ENCODE measurements around the gene LAMTOR1.

Gene LAMTOR1

GRCh38 chr11:72091292-72091691 is 11.8 kb downstream of the LAMTOR1 start:
- Histone ChIP-seq H3K9me3 (ENCODE audit: insufficient read depth, low read length, severe bottlenecking) (no peaks in the 10 kb centered on the region), H3K4me2 (ENCODE audit: insufficient read depth, low read length) (no peak overlapping the region), H3K36me3 (ENCODE audit: insufficient read depth, low read length) (peaks cover 50% of the 10 kb centered on the region), H2AFZ (ENCODE audit: low read depth, low read length) (no peak overlapping the region), H3K27me3 (ENCODE audit: insufficient read depth, low read length, poor library complexity) (no peaks in the 10 kb centered on the region), H3K4me3 (ENCODE audit: low read depth in 1 of 2, low read length in 2 of 2) (no peak overlapping the region), H4K20me1 (ENCODE audit: insufficient read depth, low read length) (no peaks in the 10 kb centered on the region), H3K79me2 (ENCODE audit: insufficient read depth, low read length) (no peaks in the 10 kb centered on the region), H3K9ac (ENCODE audit: low read depth, low read length) (no peak overlapping the region), H3K27ac (ENCODE audit: low read length) (no peak overlapping the region), H3K4me1 (ENCODE audit: insufficient read depth, low read length) (no peaks in the 10 kb centered on the region)
- TF ChIP-seq EZH2 (IDR thresholded peaks at IDR 0.05; ENCODE audit: borderline replicate concordance, low read depth, low read length, severe bottlenecking) (no peak), CTCF (IDR thresholded peaks at IDR 0.05; ENCODE audit: borderline replicate concordance, extremely low read depth, low read length, poor library complexity, severe bottlenecking) (peak; percentile 92)
- ATAC-seq (ENCODE audit: insufficient read depth, low read depth): peak; percentile 97
- DNase-seq: peak; percentile 72

- Histone ChIP-seq H3K27ac (ENCODE audit: low read length) (no peak overlapping the region), H4K20me1 (ENCODE audit: insufficient read depth, low read length) (no peaks in the 10 kb centered on the region), H2AFZ (ENCODE audit: low read depth, low read length) (no peak overlapping the region), H3K36me3 (ENCODE audit: insufficient read depth, low read length) (peaks cover 39% of the 10 kb centered on the region), H3K4me1 (ENCODE audit: insufficient read depth, low read length) (no peaks in the 10 kb centered on the region), H3K4me2 (ENCODE audit: insufficient read depth, low read length) (no peak overlapping the region), H3K4me3 (ENCODE audit: low read depth in 1 of 2, low read length in 2 of 2) (no peak overlapping the region), H3K79me2 (ENCODE audit: insufficient read depth, low read length) (no peaks in the 10 kb centered on the region), H3K27me3 (ENCODE audit: insufficient read depth, low read length, poor library complexity) (no peaks in the 10 kb centered on the region), H3K9me3 (ENCODE audit: insufficient read depth, low read length, severe bottlenecking) (no peaks in the 10 kb centered on the region), H3K9ac (ENCODE audit: low read depth, low read length) (no peak overlapping the region)
- ATAC-seq (ENCODE audit: insufficient read depth, low read depth) (no peak), DNase-seq (no peak)
- TF ChIP-seq EZH2 (IDR thresholded peaks at IDR 0.05; ENCODE audit: borderline replicate concordance, low read depth, low read length, severe bottlenecking) (no peak), CTCF (IDR thresholded peaks at IDR 0.05; ENCODE audit: borderline replicate concordance, extremely low read depth, low read length, poor library complexity, severe bottlenecking) (no peak)
Observed at GRCh38 chr11:72088076-72088808, 14.9 kb downstream of the LAMTOR1 start.

- Histone ChIP-seq H3K4me2 (ENCODE audit: insufficient read depth, low read length) (no peak overlapping the region), H3K27me3 (ENCODE audit: insufficient read depth, low read length, poor library complexity) (no peaks in the 10 kb centered on the region), H3K27ac (ENCODE audit: low read length) (no peak overlapping the region), H3K9me3 (ENCODE audit: insufficient read depth, low read length, severe bottlenecking) (no peaks in the 10 kb centered on the region), H4K20me1 (ENCODE audit: insufficient read depth, low read length) (no peaks in the 10 kb centered on the region), H3K79me2 (ENCODE audit: insufficient read depth, low read length) (no peaks in the 10 kb centered on the region), H3K9ac (ENCODE audit: low read depth, low read length) (no peak overlapping the region), H2AFZ (ENCODE audit: low read depth, low read length) (no peak overlapping the region), H3K4me1 (ENCODE audit: insufficient read depth, low read length) (peaks cover 13% of the 10 kb centered on the region), H3K36me3 (ENCODE audit: insufficient read depth, low read length) (peaks cover 35% of the 10 kb centered on the region), H3K4me3 (ENCODE audit: low read depth in 1 of 2, low read length in 2 of 2) (no peak overlapping the region)
- TF ChIP-seq EZH2 (IDR thresholded peaks at IDR 0.05; ENCODE audit: borderline replicate concordance, low read depth, low read length, severe bottlenecking) (no peak), CTCF (IDR thresholded peaks at IDR 0.05; ENCODE audit: borderline replicate concordance, extremely low read depth, low read length, poor library complexity, severe bottlenecking) (no peak)
- no peak for ATAC-seq (ENCODE audit: insufficient read depth, low read depth)
- DNase-seq: no peak
Observed at GRCh38 chr11:72085621-72086351, 17.3 kb downstream of the LAMTOR1 start.
